ACHN (cell line): ENCODE data around the gene COX10.
"Not testable (repeated sequence)": the region's sequence is repeated elsewhere in the genome, so short reads cannot be mapped to it uniquely, and the experiment has no call there.

Source experiments
- DNase-seq: peaks from one replicate; pipeline ENCODE4 v3.0.0-alpha.2; 2015
- in situ Hi-C: cut with HindIII; loops from 2 replicates; pipeline ENCODE4 v1.10.0; 2017; ENCODE audit warnings: low sequenced_read_pairs, low pct_ligation_motif_present, low pct_unique_long_range_greater_than_20kb

COX10 gene

DNA sequence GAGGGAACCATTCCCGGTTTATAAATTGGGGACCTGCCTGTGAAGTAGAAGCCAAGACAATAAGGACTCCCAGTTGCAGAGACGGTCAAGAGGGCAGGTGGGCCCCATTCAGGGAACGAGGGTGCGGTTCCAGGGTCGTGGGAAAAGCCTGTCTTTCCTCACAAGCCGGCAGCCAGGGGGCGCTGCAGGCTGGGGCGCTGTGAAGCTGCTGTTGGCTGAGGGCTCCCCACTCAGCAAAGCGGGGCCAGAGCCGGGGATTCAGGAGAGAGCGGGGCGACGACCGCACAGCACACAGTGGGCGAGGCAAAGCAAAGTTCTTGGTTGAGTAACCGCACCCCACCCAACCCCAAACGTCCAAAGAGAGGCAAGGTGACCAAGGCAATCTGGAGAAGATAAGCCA lies 142.5 kb downstream of the COX10 start:
- in situ Hi-C loops, result no loop called here
- no peak for DNase-seq

DNA sequence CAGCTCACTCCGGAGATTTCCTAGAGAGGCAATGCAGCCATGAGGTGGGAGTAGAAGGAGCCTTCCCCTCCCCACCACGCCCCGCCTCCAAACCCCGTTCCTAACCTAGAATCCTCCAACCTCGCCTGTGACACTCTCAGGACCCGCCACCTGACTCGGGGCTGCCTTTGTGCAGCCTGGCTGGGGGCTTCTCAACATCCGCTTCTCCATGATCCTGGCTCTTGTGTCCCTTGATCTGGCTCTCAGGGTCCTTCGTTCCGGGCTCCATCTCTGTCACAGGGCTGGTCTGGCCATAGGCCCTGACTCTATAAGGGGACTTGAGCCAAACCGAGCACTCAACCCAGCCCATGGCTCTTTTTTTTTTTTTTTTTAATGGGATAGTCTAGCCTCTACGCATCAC lies 143.1 kb downstream of the COX10 start:
- no peak for DNase-seq
- in situ Hi-C loops, result no loop called here

DNA sequence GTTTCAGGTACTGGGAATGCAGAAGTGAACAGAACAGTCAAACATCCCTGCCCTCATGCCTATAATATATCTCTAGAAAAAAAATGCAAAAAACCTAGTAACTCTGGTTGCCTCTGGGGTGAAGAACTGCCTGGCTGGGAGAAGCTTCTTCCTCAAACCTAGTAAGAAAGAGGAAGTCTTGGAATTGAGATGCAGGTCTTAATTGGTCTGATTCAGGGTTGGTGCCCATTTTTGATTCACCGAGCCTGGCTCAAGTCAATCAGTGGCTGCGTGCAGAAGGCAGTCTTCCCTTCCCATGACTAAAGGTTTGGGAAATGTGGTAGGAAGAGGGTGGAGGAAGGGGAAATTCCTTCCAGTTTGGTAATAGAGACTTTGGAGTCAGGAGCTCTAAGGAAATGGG lies 145.0 kb downstream of the COX10 start:
- DNase-seq, result no peak
- in situ Hi-C loops, result no loop called here

DNA sequence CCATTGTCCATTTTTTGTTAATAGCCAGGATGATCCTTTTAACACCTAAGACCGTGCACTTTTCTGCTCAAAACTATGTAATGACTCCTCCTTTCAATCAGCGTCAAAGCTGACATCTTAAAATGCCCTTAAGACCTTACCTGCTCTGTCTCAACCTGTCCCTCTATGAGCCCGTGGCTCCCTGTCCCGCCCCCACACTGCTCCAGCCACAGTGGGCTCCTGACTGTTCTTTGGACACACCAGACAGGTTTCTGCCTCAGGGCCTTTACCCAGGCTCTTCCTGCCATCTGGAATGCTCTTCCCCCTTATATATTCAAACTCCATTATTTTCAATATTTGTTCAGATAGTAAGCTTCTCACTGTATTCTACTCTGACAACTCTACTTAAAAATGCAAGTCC lies 153.3 kb downstream of the COX10 start:
- DNase-seq, result no peak
- in situ Hi-C loops, result no loop called here

DNA sequence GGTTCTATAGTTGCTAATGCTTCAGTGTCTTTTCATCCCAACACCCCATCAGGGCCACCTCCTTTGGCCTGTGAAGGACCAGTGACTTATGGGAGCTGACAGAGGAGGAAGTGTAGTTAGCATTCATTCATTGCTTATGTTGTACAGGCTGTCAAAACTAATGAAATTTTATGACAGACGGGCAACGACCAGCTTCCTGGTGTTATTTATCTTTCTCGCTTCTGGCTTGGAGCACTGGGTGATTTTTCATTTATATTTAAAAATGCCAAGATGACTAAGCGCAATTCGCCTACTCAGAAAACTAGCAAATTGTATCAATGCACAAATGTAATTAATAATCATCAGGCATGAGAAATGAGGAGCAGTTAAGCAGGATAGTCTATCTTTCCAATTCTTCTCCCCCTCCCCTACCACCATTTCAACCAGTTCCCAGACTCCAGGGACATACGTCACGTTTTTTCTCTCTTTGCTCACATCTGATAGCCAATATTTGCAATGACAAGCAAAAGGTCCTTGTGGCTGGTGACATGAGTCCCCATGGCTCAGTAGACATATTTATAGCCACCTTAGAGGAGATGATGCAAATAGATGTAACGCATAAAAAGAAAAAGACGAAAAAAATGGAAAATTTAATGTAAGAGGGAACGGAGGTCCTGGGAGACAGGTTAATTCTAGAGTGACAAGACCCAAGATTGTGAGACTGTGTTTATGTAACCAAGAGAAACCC lies 156.1 kb downstream of the COX10 start:
- in situ Hi-C loops, result no loop called here
- no peak for DNase-seq

DNA sequence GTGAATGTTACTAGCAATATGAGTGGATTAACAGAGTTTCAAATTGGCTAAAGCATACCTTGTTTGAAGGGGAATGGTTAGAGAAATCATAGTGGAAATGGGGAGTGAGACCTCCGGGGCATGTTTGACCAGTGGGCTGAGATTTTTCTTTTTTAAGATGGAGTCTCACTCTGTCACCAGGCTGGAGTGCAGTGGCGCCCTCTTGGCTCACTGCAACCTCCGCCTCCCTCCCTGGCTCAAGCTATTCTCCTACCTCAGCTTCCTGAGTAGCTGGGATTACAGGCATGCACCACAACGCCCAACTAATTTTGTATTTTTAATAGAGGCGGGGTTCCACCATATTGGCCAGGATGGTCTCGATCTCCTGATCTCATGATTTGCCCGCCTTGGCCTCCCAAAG lies 157.7 kb downstream of the COX10 start:
- in situ Hi-C loops, result no loop called here
- DNase-seq, result no peak

DNA sequence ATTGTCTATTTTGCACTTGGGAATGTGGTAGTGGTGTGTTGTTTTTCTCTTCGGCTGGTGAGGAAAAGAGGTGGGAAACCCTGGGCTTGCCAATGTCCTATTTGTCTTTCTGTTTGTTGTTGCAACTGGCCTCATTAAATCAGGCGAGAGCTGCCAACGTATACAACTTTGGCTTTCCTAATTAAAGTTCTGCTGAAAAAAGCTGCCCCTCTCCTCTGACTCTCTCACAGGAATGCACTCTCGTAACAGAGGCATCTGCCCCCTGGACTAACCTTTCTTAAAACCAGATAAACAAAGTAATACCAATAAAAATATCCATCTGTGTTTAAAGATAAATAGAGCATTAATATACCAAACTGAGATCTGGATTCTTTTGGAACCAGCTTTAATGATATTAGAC lies 159.6 kb downstream of the COX10 start:
- in situ Hi-C loops, result no loop called here

DNA sequence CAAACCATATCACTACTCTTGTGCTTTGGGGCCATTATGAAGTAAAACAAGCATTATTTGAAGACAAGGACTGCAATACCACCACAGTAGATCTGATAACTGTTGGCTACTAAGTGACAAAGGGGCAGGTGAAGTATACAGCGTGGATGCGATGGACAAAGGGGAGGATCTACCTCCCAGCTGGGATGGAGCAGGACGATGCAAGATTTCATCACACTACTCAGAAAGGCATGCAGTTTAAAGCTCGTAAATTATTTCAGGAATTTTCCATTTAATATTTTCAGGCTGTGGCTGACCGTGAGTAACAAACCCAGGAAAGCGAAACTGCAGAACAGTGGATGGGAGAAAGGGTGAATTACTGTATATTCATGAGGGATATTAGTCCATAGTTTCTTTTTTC lies 161.9 kb downstream of the COX10 start:
- in situ Hi-C loops, DNase-seq: not testable (repeated sequence)

More for the DNA sequence above, 159.6 kb downstream of the COX10 start:
- DNase-seq, result no peak

DNA sequence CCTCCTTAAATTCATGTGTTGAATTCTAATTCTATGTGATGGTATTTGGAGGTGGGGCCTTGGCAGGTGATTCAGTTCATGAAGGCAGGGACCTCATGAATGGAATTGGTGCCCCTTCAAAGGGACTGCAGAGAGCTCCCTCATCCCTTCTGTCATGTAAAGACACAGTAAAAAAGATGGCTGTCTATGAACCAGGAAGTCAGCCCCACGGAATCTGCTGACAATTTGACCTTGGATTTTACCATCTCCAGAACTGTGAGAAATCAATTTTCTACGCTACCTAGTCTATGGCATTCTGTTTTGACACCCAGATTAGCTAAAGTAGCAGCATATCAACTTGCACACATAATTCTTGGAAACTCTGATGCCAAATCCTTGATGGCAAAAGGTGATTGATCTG lies 165.7 kb downstream of the COX10 start:
- in situ Hi-C loops, result not testable (repeated sequence)

DNA sequence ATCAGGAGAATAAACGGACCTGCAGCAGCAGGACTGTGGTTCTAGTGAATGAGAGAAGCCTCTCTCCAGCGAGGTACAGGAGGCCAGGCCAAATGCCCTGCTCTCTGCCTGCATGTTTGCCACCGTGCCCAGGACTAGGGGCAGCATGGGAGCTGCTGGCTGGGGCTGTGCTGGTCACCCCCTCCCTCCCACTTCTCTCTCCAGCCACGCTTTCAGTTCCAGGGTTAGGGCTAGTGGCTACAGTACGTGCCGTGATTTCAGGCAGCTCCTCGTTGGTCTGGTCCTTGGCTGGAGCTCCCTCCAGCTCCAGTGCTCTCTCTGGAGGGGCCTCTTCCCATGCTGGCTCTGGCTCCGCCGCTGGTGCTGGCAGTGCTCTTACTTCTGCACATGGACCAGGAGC lies 166.7 kb downstream of the COX10 start:
- DNase-seq, in situ Hi-C loops: not testable (repeated sequence)

More for the DNA sequence above, 165.7 kb downstream of the COX10 start:
- DNase-seq, result not testable (repeated sequence)

DNA sequence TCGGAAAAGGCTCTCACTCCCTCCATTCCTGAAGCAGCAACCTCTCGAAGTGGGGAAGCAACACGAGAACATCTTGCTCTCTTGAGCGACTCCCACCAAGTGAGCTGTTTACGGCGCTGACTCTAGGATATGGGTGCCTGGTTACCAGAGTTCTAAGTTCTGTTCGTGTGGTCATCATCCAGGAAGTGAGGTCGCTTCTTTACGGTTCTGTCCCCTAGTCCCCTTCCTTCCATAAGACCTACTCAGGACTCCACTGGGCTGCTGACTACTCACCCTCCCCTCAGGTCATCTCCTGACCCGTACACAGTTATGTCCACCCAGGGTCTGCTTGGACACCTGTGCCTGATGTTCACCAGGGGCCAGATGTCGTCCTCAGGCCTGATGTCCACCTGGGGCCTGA lies 167.5 kb downstream of the COX10 start, which contains the start of gene CDRT15:
Gene CDRT15, minus strand, starts transcription at position 101 of the 400 bp plus-strand sequence. Its CDS starts 29 bp downstream, at position 72.
- DNase-seq, in situ Hi-C loops: not testable (repeated sequence)

DNA sequence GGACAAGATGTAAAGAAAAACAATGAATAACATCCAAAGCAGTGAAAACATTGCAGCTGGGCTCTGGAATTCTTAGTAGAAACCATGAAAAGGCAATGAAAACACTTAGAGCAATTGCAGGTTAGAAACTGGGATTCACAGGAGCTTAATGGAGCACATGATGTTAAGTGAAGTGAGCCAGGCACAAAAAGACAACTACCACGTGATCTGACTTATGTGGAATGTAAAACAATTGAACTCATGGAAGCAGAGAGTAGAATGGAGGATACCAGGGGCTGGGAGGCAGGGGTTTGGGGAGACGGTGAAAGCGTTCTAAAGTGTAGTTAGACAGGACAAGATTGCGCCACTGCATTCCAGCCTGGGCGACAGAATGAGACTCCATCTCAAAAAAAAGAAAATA lies 170.0 kb downstream of the COX10 start:
- DNase-seq, in situ Hi-C loops: not testable (repeated sequence)

DNA sequence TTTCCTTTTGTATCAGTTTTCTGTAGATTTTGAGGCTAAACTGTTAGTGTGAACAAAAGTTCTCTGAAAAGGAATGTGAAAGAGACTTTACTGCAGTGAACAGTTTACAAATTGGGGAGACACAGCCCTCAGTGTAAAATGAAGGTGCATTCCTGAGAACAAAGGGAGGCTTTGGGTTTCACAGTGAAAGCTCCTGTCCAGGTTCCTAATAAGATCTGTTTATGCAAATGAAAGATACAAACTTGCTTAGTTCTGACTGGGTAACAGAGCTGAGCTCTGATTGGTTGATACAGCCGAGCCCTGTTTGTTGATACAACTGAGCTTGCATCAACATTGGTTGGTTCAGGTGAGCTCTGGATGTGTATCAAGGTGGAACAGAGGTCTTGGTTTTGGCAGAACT lies 175.7 kb downstream of the COX10 start:
- DNase-seq, result no peak

DNA sequence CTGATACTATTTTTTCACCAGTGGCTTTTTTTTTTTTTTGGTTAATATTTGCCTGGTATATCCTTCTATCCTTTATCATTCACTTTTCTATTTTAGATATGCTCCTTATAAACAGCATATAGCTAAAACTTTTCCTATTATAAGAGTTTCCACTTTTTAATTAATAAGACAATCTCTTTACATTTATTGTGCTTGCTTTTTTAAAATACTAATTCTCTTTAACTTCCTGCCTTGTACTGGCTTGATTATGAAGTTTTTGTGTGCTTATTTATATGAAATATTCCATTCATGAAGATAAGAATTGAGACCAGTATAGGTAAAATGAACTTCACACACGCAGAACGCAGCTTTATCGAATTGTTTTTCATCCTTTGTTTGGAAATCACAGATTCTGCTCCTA lies 176.3 kb downstream of the COX10 start:
- in situ Hi-C loops, result no loop called here
- DNase-seq, result no peak

More for the DNA sequence above, 175.7 kb downstream of the COX10 start:
- in situ Hi-C loops, result no loop called here
